ENCODE results near the gene CCN2. TPM values are rescaled to one million over a fixed set of nuclear protein-coding genes. Genes with fewer than 3 reads are reported as not detected.

Gene CCN2
- total RNA-seq, 1 donor from 2014 or later, result 683 TPM

GRCh38 chr6:131976545-131977061 lies 25.4 kb upstream of the CCN2 start:
- Mint-ChIP-seq H3K36me3 (no peaks in the 10 kb centered on the region), H3K4me3 (no peak overlapping the region), H3K27me3 (ENCODE audit: low read depth) (no peaks in the 10 kb centered on the region), H3K4me1 (peaks cover 13% of the 10 kb centered on the region), H3K27ac (no peak overlapping the region), H3K9me3 (no peaks in the 10 kb centered on the region)
- TF ChIP-seq CTCF (IDR thresholded peaks at IDR 0.05; ENCODE audit: unreplicated experiment), result no peak
- DNase-seq (ENCODE audit: low spot score in 2 of 2, unreplicated experiment in 2 of 2), result no peak

- Mint-ChIP-seq H3K36me3 (no peaks in the 10 kb centered on the region), H3K27ac (no peak overlapping the region), H3K9me3 (peaks cover 3% of the 10 kb centered on the region), H3K27me3 (ENCODE audit: low read depth) (no peaks in the 10 kb centered on the region), H3K4me3 (no peak overlapping the region), H3K4me1 (peaks cover 6% of the 10 kb centered on the region)
- no peak for TF ChIP-seq CTCF (IDR thresholded peaks at IDR 0.05; ENCODE audit: unreplicated experiment)
- DNase-seq (ENCODE audit: low spot score in 2 of 2, unreplicated experiment in 2 of 2), result no peak
Observed at GRCh38 chr6:131972741-131973140, 21.6 kb upstream of the CCN2 start.

- no peak for TF ChIP-seq CTCF (IDR thresholded peaks at IDR 0.05; ENCODE audit: unreplicated experiment)
- H3K4me1 Mint-ChIP-seq, result no peaks in the 10 kb centered on the region
- peaks cover 4% of the 10 kb centered on the region for H3K9me3 Mint-ChIP-seq
- H3K4me3 Mint-ChIP-seq, result no peak overlapping the region
- H3K36me3 Mint-ChIP-seq, result no peaks in the 10 kb centered on the region
- no peak overlapping the region for H3K27ac Mint-ChIP-seq
- no peak for DNase-seq (ENCODE audit: low spot score in 2 of 2, unreplicated experiment in 2 of 2)
- no peaks in the 10 kb centered on the region for H3K27me3 Mint-ChIP-seq (ENCODE audit: low read depth)
Observed at GRCh38 chr6:131970076-131970859, 19.1 kb upstream of the CCN2 start.

GRCh38 chr6:131968656-131969055 lies 17.5 kb upstream of the CCN2 start:
- no peaks in the 10 kb centered on the region for H3K4me1 Mint-ChIP-seq
- peaks cover 4% of the 10 kb centered on the region for H3K9me3 Mint-ChIP-seq
- no peak overlapping the region for H3K4me3 Mint-ChIP-seq
- H3K27me3 Mint-ChIP-seq (ENCODE audit: low read depth), result no peaks in the 10 kb centered on the region
- H3K36me3 Mint-ChIP-seq, result no peaks in the 10 kb centered on the region
- no peak overlapping the region for H3K27ac Mint-ChIP-seq
- DNase-seq (ENCODE audit: low spot score in 2 of 2, unreplicated experiment in 2 of 2), result no peak
- no peak for TF ChIP-seq CTCF (IDR thresholded peaks at IDR 0.05; ENCODE audit: unreplicated experiment)

GRCh38 chr6:131967948-131968347 lies 16.8 kb upstream of the CCN2 start:
- Mint-ChIP-seq H3K36me3 (no peaks in the 10 kb centered on the region), H3K27ac (no peak overlapping the region), H3K4me1 (no peaks in the 10 kb centered on the region), H3K27me3 (ENCODE audit: low read depth) (no peaks in the 10 kb centered on the region), H3K4me3 (no peak overlapping the region), H3K9me3 (peaks cover 4% of the 10 kb centered on the region)
- no peak for TF ChIP-seq CTCF (IDR thresholded peaks at IDR 0.05; ENCODE audit: unreplicated experiment)
- no peak for DNase-seq (ENCODE audit: low spot score in 2 of 2, unreplicated experiment in 2 of 2)
